HG03558 (cell line): ENCODE results near the gene ENAH.
"Not testable (repeated sequence)": the region's sequence is repeated elsewhere in the genome, so short reads cannot be mapped to it uniquely, and the experiment has no call there.

ENCODE experiments used
- ATAC-seq: cut with Tn5 transposase; IDR thresholded peaks from one replicate; pipeline ENCODE4 v1.9.1; 2021; ENCODE audit warnings: moderate number of reproducible peaks; ENCODE audit not compliant: unreplicated experiment; ENCODE audit errors: extremely low read depth

Gene ENAH

GRCh38 chr1:225677350-225678124 lies 24.6 kb upstream of the ENAH start:
- no peak for ATAC-seq

- no peak for ATAC-seq
These were observed 21.5 kb upstream of the ENAH start for GRCh38 chr1:225674381-225674780.

- no peak for ATAC-seq
These were observed 18.1 kb upstream of the ENAH start for GRCh38 chr1:225670806-225671733.

GRCh38 chr1:225670356-225670755 lies 17.4 kb upstream of the ENAH start:
- ATAC-seq: no peak

GRCh38 chr1:225668222-225668621 lies 15.3 kb upstream of the ENAH start:
- no peak for ATAC-seq

- no peak for ATAC-seq
These were observed 14.4 kb upstream of the ENAH start for GRCh38 chr1:225667362-225667761.

- ATAC-seq: no peak
These were observed 13.6 kb upstream of the ENAH start for GRCh38 chr1:225666495-225666894.

GRCh38 chr1:225664762-225665161 lies 11.8 kb upstream of the ENAH start:
- no peak for ATAC-seq

GRCh38 chr1:225662155-225662554 lies 9.2 kb upstream of the ENAH start:
- no peak for ATAC-seq

GRCh38 chr1:225660544-225660946 lies 7.6 kb upstream of the ENAH start:
- ATAC-seq: no peak

- no peak for ATAC-seq
These were observed 5.1 kb upstream of the ENAH start for GRCh38 chr1:225658041-225658440.

- no peak for ATAC-seq
These were observed 4.6 kb upstream of the ENAH start for GRCh38 chr1:225657462-225657989.

GRCh38 chr1:225656259-225656655 lies 3.3 kb upstream of the ENAH start:
- not testable (repeated sequence) for ATAC-seq

GRCh38 chr1:225655509-225656258 lies 2.8 kb upstream of the ENAH start:
- no peak for ATAC-seq

GRCh38 chr1:225654688-225655508 lies 2.0 kb upstream of the ENAH start:
- ATAC-seq: no peak

- no peak for ATAC-seq
These were observed 1.3 kb upstream of the ENAH start for GRCh38 chr1:225654277-225654597.

- no peak for ATAC-seq
These were observed 747 bp upstream of the ENAH start for GRCh38 chr1:225653463-225654276.

- no peak for ATAC-seq
These were observed 823 bp downstream of the ENAH start for GRCh38 chr1:225651872-225652728.
